Measurements from ENCODE around the gene CFAP77.

- no peak for TF ChIP-seq SUZ12 (IDR thresholded peaks at IDR 0.05; ENCODE audit: extremely low read depth, insufficient read depth, insufficient read length)
- no peak for TF ChIP-seq ZNF274 (IDR thresholded peaks at IDR 0.05; ENCODE audit: low read depth, low read length)
- no peak for TF ChIP-seq YY1 (IDR thresholded peaks at IDR 0.05; ENCODE audit: insufficient read depth, insufficient read length)
Measured at GRCh38 chr9:132547436-132547835, 137.4 kb downstream of the CFAP77 start.

All from NT2/D1 (cell line).